Measurements from ENCODE around the gene SLC48A1. TPM values are rescaled to one million over a fixed set of nuclear protein-coding genes. Genes with fewer than 3 reads are reported as not detected.

Gene SLC48A1
- total RNA-seq, 2 donors from 2014 or later: 22.1 to 28.9 TPM

DNA sequence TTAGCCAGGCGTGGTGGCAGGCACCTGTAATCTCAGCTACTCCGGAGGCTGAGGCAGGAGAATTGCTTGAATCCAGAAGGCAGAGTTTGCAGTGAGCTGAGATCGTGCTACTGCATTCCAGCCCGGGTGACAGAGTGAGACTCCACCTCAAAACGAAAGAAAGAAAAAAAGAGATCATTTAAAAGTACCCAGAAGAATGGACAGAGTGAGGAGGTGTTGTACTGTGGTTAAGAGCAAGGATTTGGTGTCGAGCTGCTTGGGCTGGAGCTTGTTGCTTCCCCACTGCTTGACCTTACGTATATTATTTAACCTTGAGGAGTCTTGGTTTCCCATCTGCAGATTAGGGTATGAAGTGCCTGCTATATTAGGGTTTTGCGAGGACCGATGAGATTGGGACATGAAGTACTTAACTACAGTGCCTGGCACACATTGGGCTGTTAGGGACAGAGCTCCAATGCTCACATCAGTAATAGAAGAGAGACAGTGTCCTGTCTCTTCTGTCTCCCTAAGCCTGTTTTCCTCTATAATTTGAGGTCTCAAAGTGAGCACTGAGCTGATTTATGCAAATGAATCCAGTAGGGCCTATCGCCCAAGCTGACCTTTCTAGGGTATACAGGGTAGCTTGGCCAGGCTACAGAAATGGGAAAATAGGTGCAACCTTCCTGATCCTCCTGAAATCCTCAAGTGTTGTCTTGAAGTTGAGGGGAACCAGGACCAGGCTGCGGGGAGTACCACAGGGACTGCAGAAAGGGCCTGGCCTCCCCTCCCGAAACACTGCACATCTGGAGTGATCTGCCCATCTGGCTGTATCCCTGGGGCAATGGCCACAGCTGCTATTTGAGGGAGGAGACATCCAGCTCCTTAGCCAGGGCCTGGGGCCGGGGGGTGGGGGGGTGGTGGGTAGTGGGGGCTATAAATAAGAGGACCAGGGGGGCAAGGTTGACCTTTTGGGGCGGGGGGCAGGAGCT is 55.3 kb downstream of the SLC48A1 start:
- ATAC-seq: peak; percentile 6 to 9
- DNase-seq: no peak
- intact Hi-C loops (cut with DNase I): no loop called here

GRCh38 chr12:47828976-47829482 is 56.0 kb downstream of the SLC48A1 start:
- ATAC-seq (peak; percentile 85 to 86), DNase-seq (peak; percentile 87)
- intact Hi-C loops (cut with DNase I): no loop called here

DNA sequence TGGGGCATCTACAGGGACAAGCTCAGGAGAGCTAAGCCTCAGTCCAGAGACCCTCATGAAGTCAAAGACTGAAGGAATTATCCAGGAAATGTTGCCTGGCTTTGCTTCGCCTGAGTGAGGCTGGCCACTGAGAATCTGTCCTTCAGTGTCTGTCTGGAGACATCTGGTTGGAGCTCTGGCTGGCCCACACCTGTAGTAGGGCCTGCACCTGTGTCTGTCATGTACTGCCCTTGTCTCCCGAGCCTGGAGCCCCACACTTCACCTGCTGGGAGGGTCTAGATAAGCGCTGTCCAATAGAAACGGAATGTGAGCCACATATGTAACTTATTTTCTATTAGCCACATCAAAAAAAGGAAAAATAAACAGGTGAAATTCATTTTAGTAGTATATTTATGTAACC is 56.5 kb downstream of the SLC48A1 start:
- no peak for ATAC-seq
- DNase-seq: no peak
- intact Hi-C loops (cut with DNase I): no loop called here

Other genes starting within 250 kb of the SLC48A1 start
- 10 to 100 TPM; 22.7 to 22.8 TPM for gene RPAP3, start 67.2 kb upstream of the SLC48A1 start, total RNA-seq
- under 1 TPM; 0.62 to 0.68 TPM for gene ENDOU, start 47.7 kb upstream of the SLC48A1 start, total RNA-seq
- gene RAPGEF3, start 14.4 kb upstream of the SLC48A1 start, total RNA-seq: 10 to 100 TPM; 27.3 to 35.9 TPM
- gene HDAC7, start 46.7 kb downstream of the SLC48A1 start, total RNA-seq: 10 to 100 TPM; 41.6 to 58.0 TPM
- 1 to 10 TPM in 1 of 2 donors, under 1 TPM in 1; 0.74 to 3.1 TPM for gene VDR, start 131.8 kb downstream of the SLC48A1 start, total RNA-seq
- 10 to 100 TPM; 47.9 to 54.9 TPM for gene TMEM106C, start 190.4 kb downstream of the SLC48A1 start, total RNA-seq
- not detected for gene COL2A1, start 231.2 kb downstream of the SLC48A1 start, total RNA-seq

Measured in left cardiac atrium (tissue), 4 donors.